Measurements from ENCODE around the gene VPS37D.
"Not testable (repeated sequence)": the region's sequence is repeated elsewhere in the genome, so short reads cannot be mapped to it uniquely, and the experiment has no call there.

The VPS37D gene

DNA sequence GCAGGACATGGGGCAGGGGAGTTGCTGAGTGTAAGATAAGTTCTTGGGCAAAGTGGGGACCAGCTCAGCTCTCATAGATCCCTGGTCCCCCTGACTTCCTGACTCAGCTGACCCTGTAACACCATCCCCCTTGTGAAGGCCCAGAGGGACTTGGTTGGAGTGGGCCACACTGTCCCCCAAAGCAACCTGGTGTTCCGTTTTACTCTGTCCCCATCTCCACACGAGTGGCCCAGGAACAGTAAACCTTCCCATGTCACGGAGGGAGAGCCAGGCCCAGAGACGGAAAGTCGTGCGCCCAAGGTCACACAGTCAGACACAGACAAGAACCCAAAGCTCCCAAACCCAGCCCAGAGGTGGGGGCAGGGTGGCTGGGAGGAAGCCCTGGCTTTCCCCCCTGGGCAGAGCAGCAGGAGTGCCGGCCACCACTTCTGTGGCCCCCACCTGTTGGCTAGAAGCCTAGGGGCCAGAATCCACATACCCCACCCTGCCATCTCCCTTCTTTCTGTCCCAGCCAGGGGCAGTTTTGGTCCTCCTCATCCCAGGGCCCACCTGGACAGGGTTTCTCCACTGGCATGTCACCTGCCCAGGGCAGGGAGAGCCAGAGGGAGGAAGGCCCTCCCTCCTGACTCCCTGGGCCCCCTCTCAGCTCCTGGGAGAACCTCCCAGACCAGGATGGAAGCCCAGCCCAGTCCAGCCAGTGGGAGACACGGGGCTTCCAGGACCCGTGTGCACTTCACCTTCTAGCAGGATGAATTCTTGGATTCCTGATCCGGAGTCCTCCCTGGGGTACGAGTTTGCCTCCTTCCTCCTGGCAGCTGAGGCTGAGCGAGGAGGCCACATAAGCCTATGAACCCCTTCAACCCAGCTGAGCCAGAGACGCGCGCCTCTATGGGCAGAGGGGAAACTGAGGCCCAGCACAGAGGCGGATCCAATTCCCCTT is 20.6 kb upstream of the VPS37D start:
- no peak for DNase-seq

DNA sequence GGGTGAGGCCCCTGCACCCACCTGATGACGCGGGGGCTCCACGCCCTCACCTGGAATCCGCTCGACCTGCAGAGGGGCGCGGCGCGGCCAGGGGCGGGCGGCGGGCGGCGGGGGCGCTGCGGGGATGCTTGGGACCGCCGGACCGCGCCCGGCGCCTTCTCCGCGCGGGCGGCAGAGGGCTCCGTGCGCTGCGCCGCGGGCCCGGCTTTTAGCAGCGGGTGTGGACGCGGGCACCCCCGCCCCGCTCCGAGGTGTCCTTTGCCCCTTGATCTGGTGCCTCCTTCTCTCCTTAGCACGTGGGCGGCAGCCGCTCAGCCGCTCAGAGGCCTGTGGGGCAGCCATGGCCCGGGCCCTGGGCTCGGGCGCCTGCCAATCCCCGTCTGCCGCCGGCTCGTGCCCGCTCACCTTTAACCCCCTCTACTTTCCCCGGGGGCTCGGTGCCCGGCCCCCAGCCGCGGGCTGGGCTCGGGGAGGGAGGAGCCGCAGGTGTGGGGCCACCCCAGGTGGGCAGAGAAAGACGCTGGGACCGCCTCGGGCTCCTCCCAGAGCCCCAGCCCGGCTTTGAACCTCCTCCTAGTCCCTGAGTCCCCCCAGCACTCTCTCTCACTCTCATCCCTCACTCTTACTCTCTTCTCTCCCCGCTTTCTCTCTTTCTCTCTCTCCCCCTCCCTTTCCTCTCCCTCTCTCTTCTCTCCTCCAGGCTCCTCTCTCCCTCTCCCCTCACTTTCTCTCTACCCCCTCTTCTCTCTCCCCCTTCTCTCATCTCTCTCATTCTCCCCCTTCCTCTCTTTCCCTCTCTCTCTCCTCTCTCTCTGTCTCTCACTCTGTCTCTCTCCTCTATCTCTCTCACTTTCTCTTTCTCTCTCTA is 19.7 kb upstream of the VPS37D start:
- DNase-seq = no peak

DNA sequence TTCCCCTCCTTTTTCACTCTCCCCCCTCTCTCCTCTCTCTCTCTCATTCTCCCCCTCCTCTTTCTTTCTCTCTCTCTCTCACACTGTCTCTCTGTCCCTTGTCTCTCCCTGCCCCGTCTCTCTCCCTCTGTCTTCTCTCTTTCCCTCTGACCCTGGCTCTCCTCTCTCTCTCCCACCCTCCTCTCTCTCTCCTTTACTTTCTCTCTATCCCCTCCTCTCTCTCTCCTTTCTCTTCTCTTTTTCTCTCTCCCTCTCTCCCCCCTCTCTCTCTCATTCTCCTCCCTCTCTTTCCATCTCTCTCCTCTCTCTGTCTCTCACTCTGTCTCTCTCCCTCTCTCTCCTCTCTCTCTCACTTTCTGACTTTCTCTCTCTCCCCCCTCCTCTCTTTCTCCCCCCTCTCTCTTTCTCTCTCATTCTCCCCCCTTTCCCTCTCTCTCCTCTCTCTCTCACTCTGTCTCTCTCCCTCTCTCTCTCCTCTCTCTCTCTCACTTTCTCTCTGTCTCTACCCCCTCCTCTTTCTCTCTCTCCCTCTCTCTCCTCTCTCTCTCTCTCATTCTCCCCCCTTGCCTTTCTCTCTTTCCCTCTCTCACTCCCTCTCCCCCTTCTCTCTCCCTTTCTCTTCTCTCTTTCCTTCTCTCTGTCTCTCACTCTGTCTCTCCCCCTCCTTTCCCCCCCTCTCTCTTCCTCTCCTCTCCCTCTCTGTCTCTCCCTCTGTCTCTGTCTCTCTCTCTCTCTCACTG is 18.9 kb upstream of the VPS37D start:
- no peak for DNase-seq

DNA sequence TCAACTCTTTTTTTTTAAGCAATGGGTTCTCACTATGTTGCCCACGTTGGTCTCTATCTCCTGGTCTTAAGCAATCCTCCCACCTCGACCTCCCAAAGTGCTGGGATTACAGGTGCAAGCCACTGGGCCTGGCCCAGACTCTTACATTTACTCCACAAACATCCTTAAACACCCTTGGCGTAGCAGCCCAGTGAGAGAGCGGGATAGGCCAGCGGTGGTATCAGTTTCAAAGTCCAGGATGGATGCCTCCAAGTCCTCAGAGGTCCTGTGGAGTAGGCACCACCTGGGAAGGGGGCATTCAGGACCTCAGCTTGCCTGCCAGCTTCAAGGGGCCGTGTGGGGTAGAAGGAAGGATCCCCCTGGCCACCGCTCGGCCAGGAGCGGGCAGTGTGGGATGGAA is 18.1 kb upstream of the VPS37D start:
- DNase-seq = no peak

DNA sequence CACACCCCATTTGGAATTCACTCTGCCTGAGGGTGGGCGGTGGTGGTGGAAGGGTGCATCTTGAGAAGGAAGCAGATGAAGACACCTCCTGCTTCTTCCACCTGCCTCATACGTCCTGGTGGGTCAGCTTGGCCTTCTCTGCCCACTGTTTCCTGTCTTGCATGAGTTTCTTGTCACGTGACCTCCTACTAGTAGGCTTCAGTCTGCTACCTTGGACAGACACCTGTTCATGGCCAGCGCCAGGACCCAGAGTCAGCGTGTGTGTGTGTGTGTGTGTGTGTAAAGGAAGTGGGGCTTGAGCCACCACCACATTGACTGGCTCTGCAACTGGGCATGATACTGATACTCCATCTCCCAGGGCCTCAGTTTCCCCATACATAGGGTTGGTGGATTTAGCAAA is 17.1 kb upstream of the VPS37D start:
- no peak for DNase-seq

DNA sequence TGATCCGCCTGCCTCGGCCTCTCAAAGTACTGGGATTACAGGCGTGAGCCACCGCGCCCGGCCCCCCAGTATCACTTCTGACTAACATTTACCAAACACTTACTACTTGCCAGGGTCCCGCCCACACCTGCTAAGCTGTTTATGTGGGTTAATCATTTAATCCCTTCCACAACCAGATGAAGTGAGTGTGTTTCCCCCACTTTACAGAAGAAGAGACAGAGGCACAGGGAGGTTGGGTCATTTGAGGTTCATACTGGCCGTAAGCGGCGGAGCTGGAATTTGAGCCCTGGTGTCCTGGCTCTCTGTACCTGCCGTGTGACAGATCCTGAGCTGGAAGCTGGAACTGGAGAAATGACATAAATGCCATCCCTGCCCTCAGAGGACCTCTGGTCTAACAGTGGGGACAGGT is 15.1 kb upstream of the VPS37D start:
- DNase-seq = no peak

DNA sequence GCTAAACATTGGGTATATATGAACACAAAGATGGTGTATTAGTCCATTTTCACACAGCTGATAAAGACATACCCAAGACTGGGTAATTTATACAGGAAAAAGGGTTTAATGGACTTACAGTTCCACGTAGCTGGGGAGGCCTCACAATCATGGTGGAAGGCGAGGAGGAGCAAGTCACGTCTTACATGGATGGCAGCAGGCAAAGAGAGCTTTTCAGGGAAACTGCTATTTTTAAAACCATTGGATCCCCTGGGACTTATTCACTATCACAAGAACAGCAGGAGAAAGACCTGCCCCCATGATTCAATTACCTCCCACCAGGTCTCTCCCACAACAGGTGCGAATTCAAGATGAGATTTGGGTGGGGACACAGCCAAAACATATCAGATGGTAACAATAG is 12.3 kb upstream of the VPS37D start:
- DNase-seq = not testable (repeated sequence)

DNA sequence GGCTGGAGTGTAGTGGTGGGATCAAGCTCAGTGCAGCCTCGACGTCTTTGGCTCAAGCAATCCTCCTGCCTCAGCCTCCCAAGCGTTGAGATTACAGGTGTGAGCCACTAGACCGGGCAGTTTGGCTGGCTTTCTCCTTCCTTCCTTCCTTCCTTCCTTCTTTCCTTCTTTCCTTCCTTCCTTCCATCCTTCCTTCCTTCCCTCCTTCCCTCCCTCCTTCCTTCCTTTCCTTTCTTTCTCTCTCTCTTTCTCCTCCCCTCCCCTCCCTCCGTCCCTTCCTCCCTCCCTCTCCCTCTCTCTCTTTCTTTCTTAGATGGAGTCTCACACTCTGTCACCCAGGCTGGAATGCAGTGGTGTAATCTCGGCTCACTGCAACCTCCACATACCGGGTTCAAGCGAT is 7.6 kb upstream of the VPS37D start:
- no peak for DNase-seq

DNA sequence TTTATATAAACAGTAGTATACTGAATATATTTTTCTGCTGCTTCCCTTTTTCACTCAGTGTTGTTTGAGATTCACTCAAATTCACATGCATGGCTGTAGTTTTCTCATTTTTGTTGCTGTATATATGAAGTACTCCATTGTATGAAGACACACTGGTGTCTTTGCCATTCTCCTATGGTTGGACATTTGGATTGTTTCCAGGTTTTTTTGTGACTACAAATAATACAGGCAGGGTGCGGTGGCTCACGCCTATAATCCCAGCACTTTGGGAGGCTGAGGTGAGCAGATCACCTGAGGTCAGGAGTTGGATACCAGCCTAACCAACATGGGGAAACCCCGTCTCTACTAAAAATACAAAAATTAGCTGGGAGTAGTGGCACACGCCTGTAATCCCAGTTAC is 7.0 kb upstream of the VPS37D start:
- not testable (repeated sequence) for DNase-seq

DNA sequence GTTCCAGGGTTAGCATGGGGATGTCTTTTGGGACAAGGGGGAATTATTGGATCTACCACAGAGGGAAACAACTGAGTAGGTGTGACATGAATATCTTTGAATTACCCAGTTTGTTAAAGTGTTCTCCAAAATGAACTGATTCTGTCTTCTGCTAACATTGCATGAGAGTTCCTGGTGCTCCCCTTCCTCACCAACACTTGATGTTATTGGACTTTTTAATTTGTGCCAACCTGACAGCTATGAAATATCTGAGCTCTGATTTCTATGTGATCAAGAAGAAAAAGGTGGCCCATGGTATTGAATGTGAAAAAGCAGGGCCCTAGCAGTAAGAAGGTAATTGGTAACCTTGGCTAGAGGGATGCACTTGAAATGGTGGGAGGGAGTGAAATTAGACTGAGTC is 4.6 kb upstream of the VPS37D start:
- DNase-seq = no peak

DNA sequence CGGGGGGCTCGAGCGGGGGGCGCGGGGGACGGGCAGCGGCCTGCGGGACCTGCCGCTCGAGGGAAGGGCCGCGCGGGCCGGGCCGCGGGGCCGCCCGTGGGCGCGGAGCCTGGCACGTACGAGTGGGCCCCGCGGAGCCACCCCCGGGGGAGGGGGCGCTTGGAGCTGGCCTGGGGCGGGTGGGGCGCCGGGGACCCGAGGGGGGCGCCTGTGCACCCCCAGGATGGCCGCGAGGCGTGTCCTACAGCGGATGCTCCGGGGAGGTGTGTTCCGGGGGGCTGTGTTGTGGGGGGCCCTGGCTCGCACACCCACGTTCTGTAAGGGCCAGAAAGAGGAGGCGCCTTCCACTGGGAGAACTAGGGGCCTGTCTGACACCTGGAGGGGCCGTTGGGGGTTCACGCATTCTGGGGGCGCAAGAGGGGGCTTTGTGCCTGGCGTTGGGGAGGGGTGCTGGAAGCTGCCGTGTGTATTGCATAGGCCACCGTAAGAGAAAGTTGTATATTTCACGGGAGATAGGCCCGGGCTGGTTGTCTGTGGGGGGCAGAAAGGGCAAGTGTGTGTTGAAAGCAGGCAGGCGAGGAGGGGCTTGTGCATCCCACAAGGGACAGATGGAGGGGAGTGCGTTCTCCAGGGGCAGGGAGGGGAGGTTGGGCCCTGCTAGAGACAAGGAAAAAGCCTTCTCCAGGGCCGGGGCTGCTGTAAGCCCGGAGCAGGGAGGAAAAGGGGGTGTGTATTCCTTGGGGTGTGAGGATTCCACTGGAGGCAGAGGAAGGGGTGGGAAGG is 663 bp downstream of the VPS37D start:
- no peak for DNase-seq

DNA sequence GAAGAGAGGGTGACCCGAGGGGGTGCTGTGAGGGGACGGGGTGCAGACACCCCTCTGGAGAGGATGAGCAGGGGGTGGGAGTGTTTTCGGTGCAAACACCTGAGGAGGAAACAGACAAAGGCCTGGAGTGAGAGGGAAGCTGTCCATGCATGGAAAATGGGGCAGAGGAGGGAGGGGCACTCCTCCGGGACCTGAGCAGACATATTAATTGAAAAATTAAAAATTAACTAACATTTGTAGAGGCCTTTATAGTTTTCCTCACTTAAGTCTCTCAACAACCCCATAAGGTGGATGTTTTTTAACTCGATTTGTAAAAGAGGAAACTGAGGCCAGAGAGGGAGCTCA is 1.2 kb downstream of the VPS37D start:
- no peak for DNase-seq

DNA sequence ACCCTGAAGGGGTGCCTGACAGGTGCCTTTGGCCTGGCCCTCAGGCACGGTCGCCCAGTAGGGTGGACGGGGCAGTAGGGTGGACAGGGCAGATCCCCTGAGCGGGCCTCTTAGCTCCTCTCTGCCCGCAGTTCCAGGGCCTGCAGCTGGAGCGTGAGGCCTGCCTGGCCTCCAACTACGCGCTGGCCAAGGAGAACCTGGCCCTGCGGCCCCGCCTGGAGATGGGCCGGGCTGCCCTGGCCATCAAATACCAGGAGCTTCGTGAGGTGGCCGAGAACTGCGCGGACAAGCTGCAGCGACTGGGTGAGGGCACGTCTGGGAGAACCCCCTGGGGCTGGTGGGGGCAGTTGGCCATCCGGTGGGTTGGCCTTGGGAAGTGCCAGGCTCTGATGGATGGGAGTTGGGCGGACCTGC is 1.7 kb downstream of the VPS37D start:
- no peak for DNase-seq

DNA sequence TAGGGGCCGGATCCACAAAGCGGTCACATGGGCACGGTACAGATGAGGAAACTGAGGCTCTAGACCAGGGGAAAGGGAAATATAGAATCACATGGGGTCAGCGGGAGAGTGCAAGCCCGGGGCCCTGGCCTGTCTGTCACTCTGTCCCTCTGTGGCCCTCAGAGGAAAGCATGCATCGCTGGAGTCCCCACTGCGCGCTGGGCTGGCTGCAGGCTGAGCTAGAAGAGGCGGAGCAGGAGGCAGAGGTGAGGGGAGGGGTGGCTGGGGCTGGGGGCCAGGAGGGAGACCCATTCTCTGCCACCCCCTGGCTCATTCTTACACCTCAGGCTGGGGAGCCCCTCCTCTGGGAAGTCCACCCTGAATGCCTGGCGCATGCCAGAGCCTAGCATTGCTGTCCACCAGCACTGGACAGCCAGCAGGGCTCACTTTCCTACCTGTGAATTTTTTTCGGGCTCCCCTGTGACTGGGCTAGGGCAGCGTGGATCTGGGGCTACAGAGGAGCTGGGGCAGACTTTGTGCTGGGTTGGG is 2.3 kb downstream of the VPS37D start:
- DNase-seq = no peak

DNA sequence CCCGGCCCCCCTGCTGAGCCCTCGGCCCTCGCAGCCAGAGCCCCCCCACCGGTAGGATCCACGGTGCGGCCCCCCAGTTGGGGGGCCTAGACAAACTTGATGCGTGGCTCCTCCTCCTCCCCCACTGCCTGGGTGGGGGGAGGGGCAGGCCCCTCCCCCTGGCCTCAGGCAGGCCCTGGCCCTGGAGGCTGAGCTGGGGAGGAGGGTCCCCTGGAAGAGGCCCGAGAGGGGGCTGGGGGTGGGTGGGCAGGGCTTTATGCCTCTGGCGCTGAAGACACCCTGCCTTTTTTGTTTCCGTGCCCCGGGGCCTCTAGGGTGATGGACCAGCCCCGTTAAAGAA is 3.7 kb downstream of the VPS37D start:
- DNase-seq = no peak

DNA sequence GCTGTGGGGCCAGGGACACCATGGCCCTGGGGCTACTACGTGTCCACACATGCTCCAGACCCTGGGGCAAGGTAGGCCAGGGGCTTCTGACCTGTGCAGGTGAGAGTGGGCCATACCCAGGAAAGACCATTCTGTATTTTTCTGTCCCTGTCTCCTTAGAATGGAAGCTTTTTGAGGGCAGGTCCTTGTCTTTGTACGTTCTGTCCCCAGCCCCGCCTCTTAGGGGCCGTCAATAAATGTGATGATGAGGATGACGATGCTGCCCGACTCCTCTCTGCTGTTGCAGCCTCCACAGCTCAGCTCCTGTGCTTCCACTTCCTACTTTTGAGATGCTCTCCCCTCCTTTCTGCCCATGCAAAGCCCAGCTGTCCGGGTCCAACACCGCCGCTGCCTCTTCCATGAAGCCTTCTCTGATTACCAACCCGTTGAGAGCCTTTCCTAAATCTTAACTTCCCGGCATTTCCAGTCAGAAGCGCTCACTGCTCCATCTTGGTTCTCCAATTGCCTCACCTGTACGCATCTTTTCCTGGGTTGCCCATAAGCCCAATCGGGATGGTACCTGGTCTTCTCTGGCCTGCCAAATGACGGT is 4.3 kb downstream of the VPS37D start:
- DNase-seq = no peak

DNA sequence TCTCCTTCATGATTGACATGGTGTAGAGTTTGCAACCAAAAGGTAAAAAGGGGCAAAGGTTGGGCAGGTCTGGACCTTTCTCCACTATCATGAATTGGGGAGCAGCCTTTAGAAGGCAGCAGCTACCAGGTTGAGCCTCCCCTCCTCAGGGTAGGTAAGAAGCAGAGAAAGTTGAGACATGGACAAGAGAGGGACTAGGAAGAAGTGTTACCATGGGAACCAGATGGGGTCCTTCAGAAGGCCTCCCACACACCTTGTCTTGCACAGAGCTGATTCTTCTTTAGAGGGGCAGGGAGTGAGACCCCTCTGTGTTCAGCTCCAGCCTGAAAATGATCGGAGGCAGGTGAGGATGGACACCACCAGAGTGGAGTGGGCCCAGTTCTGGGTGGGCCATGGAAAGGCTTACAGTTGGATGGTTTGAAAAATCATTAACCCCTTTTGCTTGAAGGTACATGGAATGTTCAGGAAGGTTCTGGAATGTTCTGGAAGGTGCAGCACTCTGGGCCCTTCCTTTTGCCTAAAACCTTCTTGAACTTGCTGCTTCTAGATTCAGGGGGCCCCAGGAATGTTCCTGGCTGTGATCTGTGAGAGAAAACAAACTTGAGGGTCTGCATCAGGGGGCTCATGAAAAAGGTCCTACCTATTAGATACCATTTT is 7.0 kb downstream of the VPS37D start:
- DNase-seq = no peak

DNA sequence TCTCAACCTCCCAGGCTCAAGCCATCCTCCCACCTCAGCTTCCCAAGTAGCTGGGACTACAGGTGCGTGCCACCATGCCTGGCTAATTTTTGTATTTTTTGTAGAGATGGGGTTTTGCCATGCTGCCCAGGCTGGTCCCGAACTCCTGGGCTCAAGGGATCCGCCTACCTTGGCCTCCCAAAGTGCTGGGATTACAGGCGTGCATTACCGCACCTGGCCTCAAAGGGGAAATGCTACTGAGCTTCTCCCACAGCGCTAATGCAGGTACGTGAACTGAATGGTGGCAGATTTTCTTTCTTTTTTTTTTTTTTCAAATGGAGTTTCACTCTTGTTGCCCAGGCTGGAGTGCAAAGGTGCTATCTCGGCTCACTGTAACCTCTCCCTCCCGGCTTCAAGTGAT is 8.4 kb downstream of the VPS37D start:
- not testable (repeated sequence) for DNase-seq

DNA sequence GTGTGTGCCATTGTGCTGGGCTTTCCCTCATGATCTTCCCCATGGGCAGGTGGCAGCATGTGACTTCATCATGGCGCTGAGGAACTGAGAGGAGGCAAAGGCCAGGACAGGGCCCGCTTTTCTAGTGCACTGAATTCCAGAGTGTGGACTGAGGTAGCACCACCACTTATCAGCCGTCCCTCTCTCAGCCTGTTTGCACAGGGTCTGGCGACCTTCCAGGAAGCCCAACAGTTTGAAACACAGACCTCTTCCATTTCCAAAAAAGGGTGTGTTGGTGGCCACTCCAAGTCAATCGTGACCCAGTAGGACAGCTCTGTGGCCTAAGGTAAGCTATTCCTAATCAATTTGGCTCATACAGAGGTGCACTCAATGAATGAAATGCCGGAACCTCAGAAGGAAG is 11.2 kb downstream of the VPS37D start:
- no peak for DNase-seq

DNA sequence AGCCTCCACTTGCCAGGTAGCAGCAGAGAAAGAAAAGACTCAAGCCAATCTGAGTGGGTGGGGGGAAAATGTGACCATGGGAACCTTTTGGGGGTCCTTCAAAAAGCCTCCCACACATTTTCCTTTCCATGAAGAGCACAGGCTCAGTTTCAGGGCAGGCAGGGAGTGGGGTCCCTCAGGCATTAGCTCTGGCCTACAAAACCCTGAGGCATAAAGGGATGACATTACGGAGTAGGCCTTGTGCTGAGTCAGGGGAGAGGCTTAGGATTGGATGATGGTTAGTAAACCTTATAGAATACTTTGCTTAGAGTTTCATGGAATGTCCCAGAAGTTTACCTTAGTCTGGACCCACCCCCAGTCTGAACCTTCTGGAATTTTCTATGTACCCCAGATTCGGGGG is 12.1 kb downstream of the VPS37D start:
- no peak for DNase-seq

DNA sequence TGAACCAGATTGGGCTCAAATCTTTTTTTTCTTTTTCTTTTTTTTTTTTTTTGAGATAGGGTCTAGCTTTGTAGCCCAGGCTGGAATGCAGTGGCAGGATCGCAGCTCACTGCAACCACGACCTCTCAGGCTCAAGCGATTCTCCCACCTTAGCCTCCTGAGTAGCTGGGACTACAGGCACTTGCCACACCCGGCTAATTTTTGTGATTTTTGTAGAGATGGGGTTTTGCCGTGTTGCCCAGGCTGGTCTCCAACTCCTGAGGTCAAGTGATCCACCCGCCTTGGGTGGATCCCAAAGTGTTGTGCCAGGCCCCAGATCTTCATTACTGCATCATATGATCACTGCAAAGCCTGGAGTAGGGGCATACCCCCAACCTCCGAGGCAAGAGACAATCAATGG is 12.9 kb downstream of the VPS37D start:
- DNase-seq = no peak

DNA sequence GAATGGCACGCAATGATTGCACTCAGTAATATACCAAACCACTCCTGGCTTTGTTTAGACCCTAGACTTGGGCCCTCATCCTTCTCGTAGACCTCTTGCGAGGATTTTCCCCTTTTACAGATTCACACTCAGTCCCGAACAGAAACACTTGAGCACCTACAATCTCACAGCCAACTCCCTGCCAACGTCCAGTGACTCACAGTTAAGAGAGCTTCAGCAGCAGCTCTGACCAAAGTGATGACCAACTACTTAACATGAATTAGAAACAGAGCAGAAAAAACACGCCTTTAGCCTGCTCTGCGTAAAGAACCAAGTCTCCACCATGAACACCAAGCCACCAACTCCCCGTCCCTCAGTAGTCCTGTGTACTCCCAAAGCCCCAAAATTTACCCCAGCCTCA is 13.4 kb downstream of the VPS37D start:
- no peak for DNase-seq
